Retina (tissue), 1 donor: ENCODE results near the gene SLC47A2.
"Not testable (repeated sequence)": the region's sequence is repeated elsewhere in the genome, so short reads cannot be mapped to it uniquely, and the experiment has no call there.

Experiments
- DNase-seq: peaks from one replicate; pipeline ENCODE4 v3.0.0-alpha.2; 2016

Gene SLC47A2

GRCh38 chr17:19716108-19717030 lies at the start of gene SLC47A2:
SLC47A2 (minus strand) TSS chr17:19716584; CDS start chr17:19716555, 29 bp downstream.
- DNase-seq, result peak; percentile 54

- no peak for DNase-seq
These were observed 49.6 kb upstream of the SLC47A2 start for GRCh38 chr17:19766016-19766415.

DNA sequence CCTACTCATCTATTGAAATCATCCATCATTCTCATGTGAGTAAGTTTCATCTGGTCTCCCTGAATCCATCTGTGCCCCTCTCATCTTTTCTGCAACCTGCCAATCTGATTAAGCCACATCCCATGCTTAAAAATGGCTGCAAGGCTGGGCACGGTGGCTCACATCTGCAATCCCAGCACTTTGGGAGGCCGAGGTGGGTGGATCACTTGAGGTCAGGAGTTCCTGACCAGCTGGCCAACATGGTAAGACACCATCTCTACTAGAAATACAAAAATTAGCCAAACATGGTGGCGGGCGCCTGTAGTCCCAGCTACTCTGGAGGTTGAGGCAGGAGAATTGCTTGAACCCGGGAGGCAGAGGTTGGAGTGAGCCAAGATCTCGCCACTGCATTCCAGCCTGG lies 47.6 kb upstream of the SLC47A2 start:
- DNase-seq, result not testable (repeated sequence)

GRCh38 chr17:19763416-19763815 lies 47.0 kb upstream of the SLC47A2 start:
- no peak for DNase-seq

GRCh38 chr17:19762515-19762961 lies 46.2 kb upstream of the SLC47A2 start:
- DNase-seq, result peak; percentile 77

GRCh38 chr17:19760746-19761145 lies 44.4 kb upstream of the SLC47A2 start:
- DNase-seq, result no peak

DNA sequence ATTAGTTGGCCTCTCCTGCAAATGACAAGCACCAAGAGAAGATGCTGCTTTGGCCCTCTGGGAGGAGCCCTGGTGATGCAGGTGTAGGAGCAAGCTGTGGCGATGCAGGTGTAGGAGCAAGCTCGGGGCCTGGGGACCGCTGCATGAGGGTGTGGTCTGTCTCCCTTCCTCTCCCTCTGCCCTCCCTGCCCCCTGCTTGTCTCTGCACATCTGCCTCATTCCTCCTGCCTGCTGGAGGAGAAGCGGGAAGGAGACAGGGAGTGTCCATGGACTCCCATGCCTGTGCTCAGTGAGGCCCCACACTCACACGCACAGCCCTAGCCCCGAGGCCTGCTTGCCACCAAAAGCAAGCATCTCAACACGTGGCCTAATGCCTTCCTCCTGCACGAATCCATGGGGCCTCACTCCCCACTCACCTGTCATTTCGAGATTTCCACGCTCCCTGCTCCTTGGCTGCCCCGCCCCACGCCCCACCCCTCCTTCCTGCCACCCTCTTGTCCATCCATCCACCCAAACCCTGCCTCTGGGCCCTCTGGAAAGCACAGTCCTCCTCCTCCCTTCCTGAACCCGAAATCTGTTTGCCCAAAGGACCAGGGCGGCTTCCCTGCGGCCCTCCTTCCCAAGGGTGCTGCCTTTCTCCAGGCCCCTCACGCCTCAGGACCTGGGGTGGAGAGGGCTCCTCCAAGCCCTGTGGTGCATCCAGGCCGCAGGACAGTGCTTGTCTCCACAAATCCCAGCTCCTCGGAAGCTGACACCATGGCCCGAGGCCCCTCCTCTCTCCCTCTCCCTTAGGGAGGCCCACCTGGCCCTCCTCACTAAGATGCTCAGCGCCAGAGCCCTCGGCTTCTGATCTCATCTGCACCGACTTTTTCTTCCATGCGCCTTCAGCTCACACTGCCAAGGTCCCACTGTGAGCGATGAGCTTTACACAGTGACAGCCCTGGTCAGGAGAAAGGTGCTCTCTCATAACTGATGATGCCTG lies 43.5 kb upstream of the SLC47A2 start:
- no peak for DNase-seq

DNA sequence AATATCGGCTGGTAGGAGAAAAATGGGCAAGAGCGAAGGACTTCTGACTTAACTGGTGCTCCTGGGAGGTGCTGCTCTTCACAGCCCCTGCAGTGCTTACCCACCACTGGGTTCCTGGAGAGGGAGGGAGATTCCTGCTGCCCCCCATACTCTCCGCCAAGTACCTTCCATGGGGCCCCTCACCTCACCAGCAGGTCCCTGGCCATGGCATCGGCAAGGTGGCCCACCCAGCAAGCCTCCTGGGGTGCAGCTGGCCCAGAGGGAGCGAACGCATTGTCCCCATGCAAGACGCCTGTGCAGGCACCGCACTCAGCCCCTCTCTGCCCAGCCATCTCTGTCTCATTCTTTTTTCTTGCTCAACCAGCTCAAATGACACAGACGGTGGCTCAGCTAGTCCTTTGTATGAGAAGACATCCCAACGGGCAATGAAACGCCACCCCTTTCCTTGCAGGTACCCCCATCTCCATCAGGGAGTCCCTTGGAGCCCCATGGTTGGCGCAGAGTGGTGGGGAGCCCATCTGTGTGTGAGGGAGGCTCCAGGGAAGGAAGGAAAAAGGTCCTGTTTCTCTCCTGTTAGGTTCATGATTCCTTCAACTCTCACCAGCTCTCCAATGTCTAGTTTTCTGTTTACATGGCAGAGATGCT lies 41.3 kb upstream of the SLC47A2 start:
- DNase-seq, result no peak

GRCh38 chr17:19756546-19756945 lies 40.2 kb upstream of the SLC47A2 start:
- DNase-seq, result no peak

DNA sequence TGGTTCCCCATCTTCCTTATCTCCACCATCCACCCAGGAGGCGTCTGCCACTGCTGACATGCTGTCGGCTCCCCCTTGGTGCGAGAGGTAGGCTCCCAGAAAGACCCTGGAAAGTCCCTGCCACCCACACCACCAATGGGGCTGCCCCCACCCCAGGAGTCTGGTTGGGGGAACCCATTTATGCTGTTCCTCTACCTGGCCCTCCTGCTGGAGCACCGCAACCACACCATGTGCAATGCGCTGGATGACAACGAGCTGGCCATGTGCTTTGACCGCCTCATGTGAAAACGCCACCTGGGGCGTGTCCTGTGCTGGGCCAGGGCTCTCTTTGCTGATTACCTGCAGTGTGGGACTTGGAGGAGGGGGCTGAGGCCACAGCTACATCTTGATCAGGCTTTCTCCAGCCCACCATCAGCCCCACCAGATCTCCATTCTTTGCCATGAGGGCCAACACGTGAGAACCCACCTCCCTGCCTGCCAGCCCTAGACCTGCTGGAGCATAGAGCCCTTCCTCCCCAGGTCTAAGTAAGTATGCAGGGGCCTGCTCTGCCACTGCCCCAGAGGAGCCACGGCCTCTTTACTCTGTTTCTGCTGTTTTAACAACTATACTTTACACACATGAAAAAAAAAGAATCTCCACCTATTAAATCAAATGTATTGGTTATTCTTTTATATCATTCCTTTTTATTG lies 39.6 kb upstream of the SLC47A2 start:
- no peak for DNase-seq

DNA sequence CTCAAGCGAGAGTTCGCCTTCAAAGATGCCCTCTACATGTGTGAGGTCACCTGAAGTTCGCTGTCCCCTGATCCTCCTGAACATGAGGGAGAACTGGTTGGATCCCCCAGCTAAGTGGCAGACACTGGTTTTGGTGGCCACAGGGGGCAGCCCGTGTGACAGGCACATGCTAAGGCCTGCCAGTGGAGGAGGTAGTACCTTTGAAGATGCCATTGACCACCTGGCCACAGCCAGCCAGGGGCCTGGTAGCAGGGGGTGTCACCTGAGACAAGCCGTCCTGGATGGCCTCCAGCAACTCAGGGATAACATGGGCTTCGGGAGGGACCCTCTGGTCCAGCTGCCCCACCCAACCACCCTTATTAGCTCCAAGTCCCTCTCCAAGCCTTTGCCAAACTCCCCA lies 39.0 kb upstream of the SLC47A2 start:
- DNase-seq, result no peak

DNA sequence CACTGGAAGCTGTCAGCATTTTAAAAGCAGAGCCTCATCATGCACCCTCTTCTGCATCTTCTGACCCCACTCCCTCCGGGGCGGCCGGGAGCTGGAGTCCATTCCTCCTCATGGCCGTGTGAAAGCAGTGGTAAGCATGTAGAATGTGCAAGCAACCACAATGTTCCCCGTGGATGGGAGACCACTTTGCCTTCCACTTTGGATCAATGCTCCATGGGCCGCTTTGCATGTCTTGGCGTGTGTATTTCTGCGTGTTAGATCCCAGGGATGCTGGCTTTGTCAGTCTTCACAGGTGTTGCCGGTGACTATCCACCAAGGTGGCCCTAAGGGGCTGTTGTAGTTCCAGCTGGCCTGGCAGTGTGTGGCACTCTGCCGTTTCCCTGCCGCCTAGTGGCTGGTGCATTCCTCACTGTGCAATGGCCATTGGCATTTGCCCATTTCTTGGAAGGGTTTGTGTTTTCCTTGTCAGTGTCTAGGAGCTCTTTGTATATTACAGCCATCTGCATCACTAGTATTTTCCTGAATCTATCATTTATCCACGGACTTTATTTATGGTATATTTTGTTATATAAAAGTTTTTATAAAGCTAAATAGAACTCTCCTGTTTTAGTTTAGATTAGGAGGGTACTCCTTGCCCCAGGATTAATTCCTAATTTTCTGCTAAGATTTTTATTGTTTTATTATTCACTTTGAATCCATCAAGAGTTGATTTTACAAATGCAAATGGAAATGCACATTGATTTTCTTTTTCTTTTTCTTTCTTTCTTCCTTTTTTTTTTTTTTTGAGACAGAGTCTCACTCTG lies 37.5 kb upstream of the SLC47A2 start:
- DNase-seq, result no peak

DNA sequence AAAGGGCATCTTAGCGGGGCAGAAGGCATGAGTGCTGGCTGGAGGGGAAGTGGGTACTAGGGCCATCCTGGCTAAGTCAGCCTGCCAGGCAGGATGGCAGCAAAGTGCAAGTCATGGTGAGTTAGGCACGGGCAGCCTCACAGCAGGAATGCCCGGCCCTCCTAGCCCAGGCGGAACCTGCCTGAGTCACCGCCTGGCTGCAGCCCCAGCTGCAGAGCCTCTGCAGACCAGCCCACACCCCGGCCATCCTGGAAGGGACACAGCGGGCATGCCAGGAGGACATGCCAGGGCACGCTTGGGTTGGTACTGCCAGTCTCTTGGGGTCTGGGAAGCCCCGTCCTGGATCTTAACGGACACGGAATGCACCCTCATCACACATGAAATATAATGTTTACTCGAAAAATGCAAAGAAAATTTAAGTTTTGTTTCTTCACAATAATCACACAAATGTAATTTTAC lies 36.7 kb upstream of the SLC47A2 start:
- no peak for DNase-seq

DNA sequence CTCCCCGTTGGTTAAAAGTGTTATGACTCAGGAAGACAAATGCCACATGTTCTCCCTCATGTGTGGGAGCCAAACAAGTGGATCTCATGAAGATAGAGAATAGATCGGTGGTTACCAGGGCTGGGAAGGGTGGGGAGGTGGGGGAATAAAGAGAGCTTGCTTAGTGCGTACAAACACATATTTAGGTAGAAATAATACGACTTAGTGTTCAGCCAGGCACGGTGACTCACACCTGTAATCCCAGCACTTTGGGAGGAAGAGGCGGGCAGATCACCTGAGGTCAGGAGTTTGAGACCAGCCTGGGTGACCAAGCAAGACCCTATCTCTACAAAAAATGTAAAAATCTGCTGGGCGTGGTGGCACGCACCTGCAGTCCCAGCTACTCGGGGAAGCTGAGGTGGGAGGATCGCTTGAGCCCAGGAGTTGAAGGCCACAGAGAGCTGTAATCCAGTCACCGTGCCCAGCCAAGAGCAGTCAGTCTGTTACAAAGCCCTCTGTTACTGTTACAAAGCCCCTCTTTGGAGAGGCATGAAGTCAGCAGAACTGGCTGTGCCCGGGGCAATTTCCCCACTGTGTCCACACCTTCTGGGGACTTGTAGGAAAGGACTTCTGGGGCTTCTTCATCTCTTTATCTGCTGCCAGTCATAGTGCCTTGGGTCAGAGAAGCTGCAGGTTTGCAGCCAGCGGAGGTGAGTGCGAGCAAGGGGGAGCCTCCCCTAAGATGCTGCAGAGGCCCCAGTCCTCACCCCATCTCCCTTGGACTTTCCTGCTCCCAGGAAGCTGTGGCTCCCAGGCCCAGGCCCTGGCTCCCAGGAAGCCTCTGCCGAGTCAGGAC lies 36.0 kb upstream of the SLC47A2 start:
- no peak for DNase-seq

DNA sequence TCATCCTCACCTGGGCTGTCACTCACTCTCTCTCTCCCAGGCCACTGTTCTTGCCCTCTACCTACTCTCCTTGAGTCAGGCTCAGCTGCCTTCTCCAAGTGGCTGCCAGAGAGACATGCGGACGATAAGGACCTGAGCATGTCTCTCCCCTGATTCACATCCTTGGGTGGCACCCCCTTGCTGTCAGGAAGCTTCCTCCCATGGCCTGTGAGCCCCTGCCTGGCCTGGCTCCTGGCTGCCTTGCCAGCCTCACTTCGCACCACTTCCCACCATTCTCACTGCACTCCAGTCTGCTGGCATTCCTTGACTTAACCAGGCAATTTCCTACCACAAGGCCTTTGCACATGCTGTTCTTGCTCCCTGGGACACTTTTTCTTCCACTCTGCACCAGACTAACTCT lies 34.5 kb upstream of the SLC47A2 start:
- no peak for DNase-seq

- no peak for DNase-seq
These were observed 33.7 kb upstream of the SLC47A2 start for GRCh38 chr17:19750020-19750572.

DNA sequence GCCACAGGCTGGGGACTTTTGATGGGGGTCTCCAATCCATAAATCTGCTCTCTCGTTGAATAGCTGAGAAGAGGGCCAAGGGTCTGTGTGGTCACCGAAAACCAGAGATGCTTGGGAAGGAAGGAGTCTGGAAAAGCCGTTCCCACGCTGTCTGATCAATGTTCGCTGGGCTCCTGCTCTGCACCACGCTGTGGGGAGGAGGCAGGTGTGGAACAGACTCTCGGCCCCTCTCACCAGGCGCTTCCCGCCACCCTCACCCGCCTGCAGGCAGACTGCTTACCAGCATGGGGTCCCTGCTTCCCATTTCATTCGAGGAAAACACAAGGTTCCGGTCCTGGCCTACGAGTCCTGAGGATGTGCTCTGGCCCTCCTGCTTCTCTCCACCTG lies 32.4 kb upstream of the SLC47A2 start:
- peak; percentile 66 for DNase-seq

DNA sequence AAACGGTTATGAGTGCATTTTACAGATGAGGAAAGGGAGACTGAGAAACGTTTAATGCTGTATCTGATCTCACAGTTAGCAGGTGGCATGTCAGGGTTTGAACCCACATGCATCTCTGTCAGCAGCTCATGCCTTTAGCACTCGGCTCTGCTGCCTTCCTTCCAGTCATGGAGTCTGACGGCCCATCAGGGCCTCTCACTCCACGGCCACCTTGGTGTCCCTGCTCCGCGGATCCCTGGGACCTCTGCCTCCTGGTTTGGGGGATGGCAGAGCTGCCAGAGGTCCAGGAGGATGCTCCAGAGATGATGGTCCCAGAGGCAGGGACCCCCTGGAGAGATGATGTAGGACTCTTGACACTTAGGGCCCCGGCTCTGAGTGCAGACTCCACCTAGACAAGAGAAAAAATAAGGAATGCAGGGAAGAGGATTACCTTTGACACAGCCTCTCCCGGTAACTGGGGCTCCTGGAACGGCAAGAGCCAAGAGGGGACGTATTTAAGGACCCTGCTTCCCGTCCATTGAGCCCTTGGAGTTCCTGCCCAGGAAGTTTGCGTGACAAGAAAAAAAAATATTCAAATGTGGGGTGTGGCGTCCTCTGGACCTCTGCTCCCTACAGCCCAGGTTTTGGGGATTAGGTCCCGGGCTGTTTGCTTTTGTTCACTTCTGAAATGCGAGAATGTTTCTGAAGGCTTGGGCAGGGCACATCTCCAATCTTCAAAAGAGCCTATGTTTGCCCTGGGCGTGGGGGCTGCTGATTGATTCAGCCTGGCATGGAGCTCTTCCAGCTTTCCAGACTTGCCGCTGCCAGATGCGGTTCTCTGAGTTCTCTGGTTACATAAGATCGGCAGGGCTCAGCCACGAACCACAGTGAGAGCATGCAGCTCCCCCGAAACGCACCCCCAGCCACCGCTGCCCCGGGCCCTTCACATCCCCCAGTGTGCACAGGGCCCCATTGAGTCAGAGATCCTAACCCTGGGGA lies 31.7 kb upstream of the SLC47A2 start, which contains the start of gene ALDH3A1:
Gene ALDH3A1 (minus strand): TSS at position 470 of the 978 bp plus-strand sequence. CDS start 3,169 bp downstream, outside the sequence.
- no peak for DNase-seq
